Measurements from ENCODE around the gene CSRNP3.

The CSRNP3 gene

GRCh38 chr2:165533331-165533730 lies 63.8 kb downstream of the CSRNP3 start:
- no peak for TF ChIP-seq CTCF (IDR thresholded peaks at IDR 0.05)
- no peak for DNase-seq (ENCODE audit: low spot score)
- no peak overlapping the region for H3K4me3 ChIP-seq

GRCh38 chr2:165535471-165535870 lies 66.0 kb downstream of the CSRNP3 start:
- no peak for TF ChIP-seq CTCF (IDR thresholded peaks at IDR 0.05)
- H3K4me3 ChIP-seq, result no peak overlapping the region
- DNase-seq (ENCODE audit: low spot score), result no peak
- H3K27ac ChIP-seq, result no peak overlapping the region

More at GRCh38 chr2:165533331-165533730, 63.8 kb downstream of the CSRNP3 start:
- H3K27ac ChIP-seq, result no peak overlapping the region

GRCh38 chr2:165536851-165537499 lies 67.5 kb downstream of the CSRNP3 start:
- no peak for DNase-seq (ENCODE audit: low spot score)
- Histone ChIP-seq H3K27ac (no peak overlapping the region), H3K4me3 (no peak overlapping the region)
- no peak for TF ChIP-seq CTCF (IDR thresholded peaks at IDR 0.05)

GRCh38 chr2:165539985-165540384 lies 70.5 kb downstream of the CSRNP3 start:
- no peak overlapping the region for H3K27ac ChIP-seq
- DNase-seq (ENCODE audit: low spot score), result no peak
- no peak overlapping the region for H3K4me3 ChIP-seq
- no peak for TF ChIP-seq CTCF (IDR thresholded peaks at IDR 0.05)

- Histone ChIP-seq H3K27ac (no peak overlapping the region), H3K4me3 (no peak overlapping the region)
- TF ChIP-seq CTCF (IDR thresholded peaks at IDR 0.05), result no peak
- no peak for DNase-seq (ENCODE audit: low spot score)
These were observed 75.4 kb downstream of the CSRNP3 start for GRCh38 chr2:165544897-165545296.

GRCh38 chr2:165547900-165548299 lies 78.4 kb downstream of the CSRNP3 start:
- DNase-seq (ENCODE audit: low spot score), result no peak

More at GRCh38 chr2:165547900-165548299, 78.4 kb downstream of the CSRNP3 start:
- no peak overlapping the region for H3K4me3 ChIP-seq
- TF ChIP-seq CTCF (IDR thresholded peaks at IDR 0.05), result no peak
- no peak overlapping the region for H3K27ac ChIP-seq
